CD4-positive, alpha-beta T cell (primary cell): Measurements from ENCODE around the gene CACNA2D3. TPM values are rescaled to one million over a fixed set of nuclear protein-coding genes. Genes with fewer than 3 reads are reported as not detected.

Experiments
- ATAC-seq: fragments of 200-7000 bp; cut with Tn5 transposase; one replicate; pipeline ENCODE4 v1.10.0; 2022; ENCODE audit warnings: mild to moderate bottlenecking; ENCODE audit not compliant: poor library complexity
- CTCF ChIA-PET: fragments of 350-600 bp; sonication (Branson Sonifier 250); formaldehyde crosslinking; loops from one replicate; lab custom pipeline; 2021; ENCODE audit warnings: antibody characterized with exemption, inconsistent platforms; lab: Charles Lee
- POLR2A ChIA-PET: fragments of 350-600 bp; sonication (Branson Sonifier 250); formaldehyde crosslinking; loops from one replicate; lab custom pipeline; 2021; ENCODE audit warnings: antibody characterized with exemption, inconsistent platforms; lab: Charles Lee
- DNase-seq, 14 experiments: peaks; one replicate each; pipeline ENCODE4 v3.0.0-alpha.2; 2013 to 2020; ENCODE audit warnings: mixed read lengths in 2 of 14
- H3K27ac ChIP-seq, 2 donors: one replicate each; pipeline versions ENCODE4 v1.5.1 to v1.7.0; 2013; ENCODE audit warnings: low read length in 2 of 2, low read depth in 1 of 2, mild to moderate bottlenecking in 1 of 2
- H3K27me3 ChIP-seq, 2 experiments: 1 replicate in 1 of 2; 2 replicates in 1 of 2; pipeline versions ENCODE4 v1.6.1 to v1.7.0; 2013; ENCODE audit warnings: low read length in 2 of 2, control low read depth in 1 of 2, mild to moderate bottlenecking in 1 of 2, moderate library complexity in 1 of 2; ENCODE audit not compliant: insufficient read depth in 2 of 2, control insufficient read depth in 1 of 2
- H3K36me3 ChIP-seq: one replicate; pipeline ENCODE4 v1.6.1; 2013; ENCODE audit warnings: low read length, control low read depth; ENCODE audit not compliant: insufficient read depth
- H3K4me1 ChIP-seq: one replicate; pipeline ENCODE4 v1.6.1; 2013; ENCODE audit warnings: low read length, control low read depth; ENCODE audit not compliant: insufficient read depth
- H3K4me3 ChIP-seq: one replicate; pipeline ENCODE4 v1.5.1; 2013; ENCODE audit warnings: mild to moderate bottlenecking, low read length, moderate library complexity
- H3K9me3 ChIP-seq, 2 experiments: 1 replicate in 1 of 2; 2 replicates in 1 of 2; pipeline versions ENCODE4 v1.6.1 to v1.7.0; 2013; ENCODE audit warnings: low read length in 2 of 2, mild to moderate bottlenecking in 2 of 2, control low read depth in 1 of 2, moderate library complexity in 1 of 2; ENCODE audit not compliant: control insufficient read depth in 1 of 2, insufficient read depth in 1 of 2
- H3K27ac Mint-ChIP-seq: one replicate; pipeline ENCODE4 v1.8.0; 2020; ENCODE audit warnings: mixed read lengths
- H3K27me3 Mint-ChIP-seq: one replicate; pipeline ENCODE4 v1.8.0; 2021; ENCODE audit warnings: mixed read lengths
- H3K36me3 Mint-ChIP-seq: one replicate; pipeline ENCODE4 v1.8.0; 2021; ENCODE audit warnings: low read depth, mixed read lengths
- H3K4me1 Mint-ChIP-seq: one replicate; pipeline ENCODE4 v1.8.0; 2021; ENCODE audit warnings: low read depth, mixed read lengths
- H3K4me3 Mint-ChIP-seq: one replicate; pipeline ENCODE4 v1.8.0; 2020; ENCODE audit warnings: mild to moderate bottlenecking, mixed read lengths
- H3K9me3 Mint-ChIP-seq: one replicate; pipeline ENCODE4 v1.8.0; 2020; ENCODE audit warnings: mixed read lengths
- intact Hi-C, 2 experiments: fragments of 100-400 bp; cut with DNase I in 1 of 2; cut with micrococcal nuclease in 1 of 2; formaldehyde crosslinking; loops; one replicate each; pipeline versions ENCODE4 v1.15.1 to v1.9.0; 2023 to 2025; cut with DNase I, micrococcal nuclease
- total RNA-seq, 174 experiments: library from RNA in 2 of 174; stranded (reverse) in 2 of 174; gene quantifications; one replicate each; pipeline ENCODE4 v1.2.3 and lab custom pipeline; 2021 to 2026
- TF ChIP-seq, protein P1 (sequence below): fragments of 200-600 bp; IDR thresholded peaks from one replicate; pipeline ENCODE4 v1.8.0; 2022; ENCODE audit warnings: antibody characterized with exemption, mild to moderate bottlenecking

Gene CACNA2D3
- total RNA-seq, 2 experiments from 2014 or later: 0.08 TPM; not detected in 1

DNA sequence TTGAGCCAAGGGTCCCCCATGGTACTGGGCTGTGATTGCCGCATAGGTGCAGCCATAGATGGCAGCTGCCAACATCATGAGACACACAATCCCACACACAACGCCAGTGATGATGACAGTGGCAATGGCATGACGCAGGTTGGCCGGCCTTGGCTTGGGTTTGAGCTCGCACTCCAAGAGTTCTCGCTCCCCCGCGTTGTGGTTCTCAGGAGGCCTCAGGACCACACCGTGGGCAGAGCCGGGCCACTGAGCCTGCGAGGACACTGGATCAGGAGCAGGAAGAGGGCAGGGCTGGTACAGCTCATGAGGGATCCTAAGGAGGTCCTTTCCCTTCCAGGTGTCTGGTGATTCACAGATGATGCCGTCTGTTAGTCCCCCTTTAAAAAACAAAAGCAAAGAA lies 796.2 kb downstream of the CACNA2D3 start:
- intact Hi-C loops: no loop called here
- H3K4me3 Mint-ChIP-seq: no peak overlapping the region
- H3K4me1 Mint-ChIP-seq: no peaks in the 10 kb centered on the region
- no peaks in the 10 kb centered on the region for H3K4me1 ChIP-seq
- H3K9me3 Mint-ChIP-seq: no peaks in the 10 kb centered on the region
- TF ChIP-seq, protein P1, sequence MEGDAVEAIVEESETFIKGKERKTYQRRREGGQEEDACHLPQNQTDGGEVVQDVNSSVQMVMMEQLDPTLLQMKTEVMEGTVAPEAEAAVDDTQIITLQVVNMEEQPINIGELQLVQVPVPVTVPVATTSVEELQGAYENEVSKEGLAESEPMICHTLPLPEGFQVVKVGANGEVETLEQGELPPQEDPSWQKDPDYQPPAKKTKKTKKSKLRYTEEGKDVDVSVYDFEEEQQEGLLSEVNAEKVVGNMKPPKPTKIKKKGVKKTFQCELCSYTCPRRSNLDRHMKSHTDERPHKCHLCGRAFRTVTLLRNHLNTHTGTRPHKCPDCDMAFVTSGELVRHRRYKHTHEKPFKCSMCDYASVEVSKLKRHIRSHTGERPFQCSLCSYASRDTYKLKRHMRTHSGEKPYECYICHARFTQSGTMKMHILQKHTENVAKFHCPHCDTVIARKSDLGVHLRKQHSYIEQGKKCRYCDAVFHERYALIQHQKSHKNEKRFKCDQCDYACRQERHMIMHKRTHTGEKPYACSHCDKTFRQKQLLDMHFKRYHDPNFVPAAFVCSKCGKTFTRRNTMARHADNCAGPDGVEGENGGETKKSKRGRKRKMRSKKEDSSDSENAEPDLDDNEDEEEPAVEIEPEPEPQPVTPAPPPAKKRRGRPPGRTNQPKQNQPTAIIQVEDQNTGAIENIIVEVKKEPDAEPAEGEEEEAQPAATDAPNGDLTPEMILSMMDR: no peak
- ATAC-seq (no peak), DNase-seq (no peak)
- CTCF ChIA-PET: no interaction called here
- POLR2A ChIA-PET: no interaction called here
- no peaks in the 10 kb centered on the region for H3K36me3 Mint-ChIP-seq
- no peaks in the 10 kb centered on the region for H3K36me3 ChIP-seq
- H3K9me3 ChIP-seq: peaks cover 0 to 12% of the 10 kb centered on the region in 2 experiments
- H3K4me3 ChIP-seq: no peak overlapping the region
- H3K27ac ChIP-seq: no peak overlapping the region
- H3K27me3 Mint-ChIP-seq: no peaks in the 10 kb centered on the region
- H3K27ac Mint-ChIP-seq: no peak overlapping the region
- H3K27me3 ChIP-seq: no peaks in the 10 kb centered on the region

DNA sequence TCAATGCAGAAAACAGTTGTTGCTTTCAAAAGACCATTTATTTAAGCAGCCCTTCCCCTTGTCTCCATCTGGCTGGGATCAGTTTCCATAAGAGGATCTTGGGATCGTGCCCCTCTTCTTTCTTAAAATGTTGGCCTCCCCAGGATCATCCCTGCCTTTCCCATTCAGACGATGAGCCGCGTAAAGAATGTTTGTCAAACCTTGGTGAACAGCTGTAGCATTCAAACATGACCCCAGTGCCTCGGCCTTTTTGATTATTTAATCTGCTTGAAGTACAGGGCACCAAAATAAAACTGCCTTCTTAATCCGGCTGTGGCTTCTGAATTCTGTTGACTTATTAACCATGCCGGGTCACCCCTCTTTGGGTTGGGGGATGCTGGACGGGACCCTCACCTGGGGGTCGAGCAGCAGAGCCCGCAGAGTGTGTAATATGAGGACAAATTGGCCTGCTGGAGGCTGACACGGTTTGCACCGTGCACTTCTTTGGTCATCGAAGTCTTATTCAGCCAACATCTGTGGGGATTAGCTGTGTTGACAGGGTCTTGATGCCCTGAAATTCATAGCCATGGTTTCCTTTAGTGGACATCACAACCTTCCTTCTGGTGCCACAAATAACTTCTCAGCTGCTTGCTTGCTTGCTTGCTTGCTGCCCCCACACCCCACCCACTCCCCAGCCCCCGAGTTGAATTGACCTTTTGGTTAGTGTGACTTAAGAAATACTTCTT lies 805.9 kb downstream of the CACNA2D3 start, which contains the start of gene LRTM1:
TSS of gene LRTM1 (minus strand) at position 14 of the 725 bp plus-strand sequence. CDS start 148 bp downstream, outside the sequence.
- H3K4me1 Mint-ChIP-seq: no peaks in the 10 kb centered on the region
- no peaks in the 10 kb centered on the region for H3K9me3 Mint-ChIP-seq
- H3K4me3 Mint-ChIP-seq: no peak within 1 kb of the TSS

DNA sequence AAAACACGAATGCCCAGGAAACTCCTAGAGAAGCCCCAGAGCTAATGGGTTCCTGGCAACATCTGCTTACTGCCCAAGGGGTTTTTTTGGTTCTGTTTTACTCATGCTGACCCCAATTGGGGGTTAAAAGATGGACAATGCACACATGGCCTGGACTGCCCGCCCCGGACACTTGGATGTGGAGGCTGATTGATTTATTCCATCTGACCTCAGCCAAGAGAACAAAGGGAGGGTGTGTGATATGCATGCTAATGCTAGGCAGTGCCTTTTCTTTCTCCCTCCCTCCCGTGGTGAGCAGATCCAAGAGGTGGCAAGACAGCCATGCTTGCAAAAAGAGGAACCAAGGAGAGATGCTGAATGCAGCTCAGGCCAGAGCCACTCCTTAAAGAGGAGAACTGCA lies 808.8 kb downstream of the CACNA2D3 start:
- TF ChIP-seq, protein P1: no peak
- H3K27me3 Mint-ChIP-seq: no peaks in the 10 kb centered on the region
- Histone ChIP-seq H3K27me3 (no peaks in the 10 kb centered on the region), H3K27ac (no peak overlapping the region), H3K4me1 (no peaks in the 10 kb centered on the region), H3K4me3 (no peak overlapping the region), H3K9me3 (peaks cover 0 to 5% of the 10 kb centered on the region in 2 experiments), H3K36me3 (no peaks in the 10 kb centered on the region)
- ChIA-PET POLR2A (no interaction called here), CTCF (no interaction called here)
- H3K9me3 Mint-ChIP-seq: peaks cover 2% of the 10 kb centered on the region
- intact Hi-C loops: no loop called here
- H3K27ac Mint-ChIP-seq: no peak overlapping the region
- no peaks in the 10 kb centered on the region for H3K36me3 Mint-ChIP-seq
- DNase-seq: no peak
- no peaks in the 10 kb centered on the region for H3K4me1 Mint-ChIP-seq
- ATAC-seq: no peak
- H3K4me3 Mint-ChIP-seq: no peak overlapping the region

More for the DNA sequence above, 805.9 kb downstream of the CACNA2D3 start, which contains the start of gene LRTM1:
- POLR2A ChIA-PET: no interaction called here
- Mint-ChIP-seq H3K27ac (no peak within 1 kb of the TSS), H3K27me3 (no peaks in the 10 kb centered on the region), H3K36me3 (no peaks in the 10 kb centered on the region)
- intact Hi-C loops: no loop called here
- Histone ChIP-seq H3K4me3 (no peak within 1 kb of the TSS), H3K36me3 (no peaks in the 10 kb centered on the region), H3K27ac (no peak within 1 kb of the TSS), H3K27me3 (no peaks in the 10 kb centered on the region), H3K4me1 (no peaks in the 10 kb centered on the region), H3K9me3 (peaks cover 0 to 5% of the 10 kb centered on the region in 2 experiments)
- TF ChIP-seq, protein P1: no peak
- CTCF ChIA-PET: no interaction called here
- DNase-seq (no peak), ATAC-seq (no peak)
